Mucosa of rectum (tissue), 2 donors: Measurements from ENCODE around the gene TRAF3.

Experiments used
- H3K27ac ChIP-seq, 2 donors: one replicate each; pipeline ENCODE4 v1.7.0; 2013; ENCODE audit warnings: inconsistent platforms in 2 of 2, low read depth in 2 of 2, low read length in 2 of 2
- H3K27me3 ChIP-seq, 2 donors: one replicate each; pipeline ENCODE4 v1.7.0; 2013; ENCODE audit warnings: low read length in 2 of 2; ENCODE audit not compliant: control insufficient read depth in 2 of 2, insufficient read depth in 2 of 2
- H3K36me3 ChIP-seq, 2 donors: one replicate each; pipeline ENCODE4 v1.7.0; 2013; ENCODE audit warnings: low read length in 2 of 2; ENCODE audit not compliant: control insufficient read depth in 2 of 2, insufficient read depth in 2 of 2
- H3K4me1 ChIP-seq, 2 donors: one replicate each; pipeline ENCODE4 v1.7.0; 2013; ENCODE audit warnings: low read length in 2 of 2, mild to moderate bottlenecking in 1 of 2; ENCODE audit not compliant: control insufficient read depth in 2 of 2, insufficient read depth in 2 of 2
- H3K4me3 ChIP-seq, 2 donors: one replicate each; pipeline ENCODE4 v1.7.0; 2013; ENCODE audit warnings: low read length in 2 of 2
- H3K9ac ChIP-seq, 2 donors: one replicate each; pipeline ENCODE4 v1.7.0; 2013; ENCODE audit warnings: low read length in 2 of 2, low read depth in 1 of 2, mild to moderate bottlenecking in 1 of 2
- H3K9me3 ChIP-seq, 2 donors: one replicate each; pipeline ENCODE4 v1.7.0; 2013; ENCODE audit warnings: low read length in 2 of 2; ENCODE audit not compliant: control insufficient read depth in 2 of 2
- donor health status: healthy.
- donor health status: Normal muscosa, but diverticular disease.

Gene TRAF3

DNA sequence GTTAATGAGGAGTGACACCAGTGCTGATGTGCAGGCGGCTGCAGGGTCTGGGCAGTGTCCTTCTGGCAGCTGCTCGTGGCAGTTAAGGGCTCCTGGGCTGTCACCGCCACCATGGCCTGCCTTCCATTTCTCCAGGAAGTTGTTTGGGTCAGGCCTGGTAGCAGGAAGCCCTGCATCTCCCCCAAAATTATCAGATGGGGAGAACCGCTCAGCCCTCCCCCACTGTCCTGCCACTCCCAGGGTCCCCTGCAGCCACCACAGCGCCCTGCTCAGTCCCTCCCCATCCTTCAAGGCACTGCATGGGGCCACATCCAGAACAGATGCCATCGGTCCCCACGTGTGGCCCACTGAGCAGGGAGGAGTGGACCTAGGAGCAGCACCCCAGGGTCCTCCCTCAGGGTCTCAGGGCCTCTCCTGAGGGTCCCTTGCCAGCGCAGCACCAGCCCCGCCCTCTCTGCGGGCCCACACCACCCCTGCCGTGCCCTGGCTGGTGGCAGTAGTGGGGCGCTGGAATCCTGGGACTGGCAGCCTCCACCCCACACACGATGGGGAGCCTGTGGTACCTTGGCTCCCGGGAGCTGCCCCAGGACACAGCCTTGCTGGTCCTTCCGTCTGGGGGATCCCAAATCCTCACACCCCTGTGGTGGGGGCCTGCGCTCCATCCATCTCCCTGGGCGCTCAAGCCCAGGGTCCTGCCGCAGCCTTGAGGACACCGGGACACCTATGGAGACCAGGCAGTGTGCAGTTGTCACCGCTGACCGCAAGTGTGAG is 134.9 kb downstream of the TRAF3 start:
- H3K4me3 ChIP-seq: no peak overlapping the region
- no peak overlapping the region for H3K9ac ChIP-seq
- no peaks in the 10 kb centered on the region for H3K27me3 ChIP-seq
- no peaks in the 10 kb centered on the region for H3K4me1 ChIP-seq
- no peaks in the 10 kb centered on the region for H3K9me3 ChIP-seq
- peaks cover 5 to 9% of the 10 kb centered on the region in 2 donors for H3K36me3 ChIP-seq
- no peak overlapping the region for H3K27ac ChIP-seq

DNA sequence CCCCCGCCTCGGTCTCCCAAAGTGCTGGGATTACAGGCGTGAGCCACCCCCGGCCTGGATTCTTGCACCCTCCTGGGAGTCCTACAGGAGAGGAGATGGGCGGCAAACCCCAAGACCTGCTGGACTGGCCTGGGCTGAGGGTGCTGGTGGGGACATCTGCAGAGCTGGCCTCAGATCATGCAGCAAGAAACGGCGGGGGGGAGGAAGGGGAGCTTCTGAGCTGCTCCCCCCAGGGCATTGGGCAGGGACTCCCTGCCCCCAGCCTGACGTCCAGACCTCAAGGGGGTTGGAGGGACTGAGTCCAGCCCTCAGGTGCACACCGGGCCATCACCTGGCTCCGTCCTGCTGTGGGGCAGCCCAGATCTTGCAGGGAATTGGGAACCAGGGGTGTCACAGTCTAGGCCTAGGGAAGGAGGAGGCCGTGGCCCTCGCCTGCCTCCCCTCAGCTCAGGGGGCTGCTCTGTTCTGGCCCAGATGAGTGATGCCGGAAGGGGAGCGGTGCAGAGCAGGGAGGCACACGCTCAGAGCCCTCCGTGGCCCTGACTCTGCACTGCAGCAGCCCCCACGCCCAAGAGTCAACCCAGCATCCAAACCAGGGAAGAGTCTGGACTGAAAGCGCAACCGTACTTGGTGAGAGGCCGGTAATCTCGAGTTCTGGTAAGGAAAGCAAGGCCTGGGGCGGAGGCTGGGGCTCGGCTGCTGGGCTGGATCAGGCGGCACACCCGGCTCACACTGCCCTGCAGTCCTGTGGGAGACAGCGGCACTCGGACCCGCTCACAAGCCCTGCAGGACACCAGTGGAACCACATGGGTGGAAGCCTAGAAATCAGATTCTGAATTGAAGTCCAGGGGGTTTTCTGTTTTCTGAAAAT is 136.3 kb downstream of the TRAF3 start:
- H3K9ac ChIP-seq: no peak overlapping the region
- no peaks in the 10 kb centered on the region for H3K9me3 ChIP-seq
- H3K4me1 ChIP-seq: no peaks in the 10 kb centered on the region
- H3K4me3 ChIP-seq: no peak overlapping the region
- no peaks in the 10 kb centered on the region for H3K27me3 ChIP-seq
- peaks cover under 1 to 4% of the 10 kb centered on the region in 2 donors for H3K36me3 ChIP-seq
- no peak overlapping the region for H3K27ac ChIP-seq

DNA sequence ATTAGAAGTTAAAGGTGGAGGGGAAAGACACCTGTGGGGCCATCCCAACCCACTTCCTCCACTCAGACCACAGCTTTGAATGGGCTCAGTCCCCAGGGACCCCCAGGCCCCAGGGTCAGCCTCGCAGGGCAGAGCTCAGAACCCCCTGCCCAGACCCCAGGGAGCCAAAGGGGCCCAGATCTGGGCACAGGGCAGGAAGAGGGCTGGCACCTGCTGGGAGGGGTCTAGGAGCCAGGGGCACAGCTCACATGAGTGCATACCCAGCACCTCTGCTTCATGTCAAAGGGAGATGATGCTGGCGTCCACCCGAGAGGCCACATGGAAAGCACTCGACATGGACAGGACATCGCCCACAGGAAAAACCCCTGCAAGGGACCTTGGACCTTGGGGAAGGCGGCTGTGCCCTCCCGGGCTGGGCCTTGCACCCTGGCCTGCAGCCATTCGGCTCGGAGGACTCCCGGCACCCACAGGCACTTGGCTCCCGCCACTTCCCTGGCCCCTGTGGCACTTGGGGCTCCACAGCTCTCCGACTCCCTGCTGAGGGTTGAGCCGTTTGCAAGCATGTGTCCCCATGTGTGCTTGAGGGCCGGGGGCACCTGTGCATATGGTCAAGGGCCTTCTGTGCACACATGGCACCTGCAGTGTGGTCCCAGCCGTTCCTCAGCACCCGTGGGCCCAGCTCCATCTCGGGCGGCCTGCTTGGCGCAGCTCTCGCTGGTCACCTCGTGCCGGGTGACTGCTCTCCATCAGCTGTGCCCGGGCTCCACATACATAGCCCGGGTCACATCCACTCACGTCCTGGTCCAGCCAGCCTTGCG is 137.4 kb downstream of the TRAF3 start:
- no peak overlapping the region for H3K4me3 ChIP-seq
- H3K27me3 ChIP-seq: no peaks in the 10 kb centered on the region
- no peaks in the 10 kb centered on the region for H3K4me1 ChIP-seq
- H3K27ac ChIP-seq: no peak overlapping the region
- no peak overlapping the region for H3K9ac ChIP-seq
- no peaks in the 10 kb centered on the region for H3K9me3 ChIP-seq
- H3K36me3 ChIP-seq: no peaks in the 10 kb centered on the region

DNA sequence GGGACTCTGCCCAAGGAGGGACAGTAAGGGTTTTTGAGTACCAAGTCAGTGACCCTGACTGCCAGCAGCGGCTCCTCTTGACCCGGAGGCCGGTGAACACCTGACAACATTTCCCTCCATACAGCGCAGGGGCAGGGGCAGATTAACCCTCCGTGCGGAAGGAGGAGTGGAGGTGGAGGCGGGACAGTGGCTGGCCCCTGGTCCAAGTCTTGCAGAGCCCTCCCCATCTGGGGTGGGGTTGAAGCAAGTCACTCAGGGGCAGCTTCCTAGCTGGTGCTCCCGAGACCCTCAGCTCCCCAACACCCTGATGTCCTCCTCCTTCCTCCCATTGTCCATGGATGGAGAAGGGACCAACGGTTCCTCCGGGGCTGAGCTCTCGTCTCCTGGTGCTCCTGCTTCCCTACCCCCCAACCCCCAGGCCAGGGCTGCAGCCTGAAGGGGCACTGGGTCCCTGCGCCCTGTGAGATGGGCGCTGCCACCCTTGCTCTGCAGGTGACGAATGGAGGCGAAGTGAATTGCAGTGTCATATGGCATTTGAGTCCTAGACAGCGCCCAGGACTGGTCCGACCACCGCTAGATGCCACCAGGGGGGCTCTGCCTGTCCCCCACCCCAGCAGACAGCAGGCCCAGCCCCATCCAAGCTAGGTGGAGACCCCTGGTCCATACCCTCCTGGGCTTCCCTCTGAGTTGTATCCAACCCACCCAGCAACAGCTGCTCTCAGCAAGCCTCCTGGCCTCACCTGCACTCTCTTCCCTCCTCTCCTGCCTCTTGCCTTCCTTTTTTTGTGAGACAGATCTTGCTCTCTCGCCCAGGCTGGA is 138.3 kb downstream of the TRAF3 start:
- Histone ChIP-seq H3K36me3 (no peaks in the 10 kb centered on the region), H3K27me3 (no peaks in the 10 kb centered on the region), H3K4me1 (no peaks in the 10 kb centered on the region), H3K4me3 (no peak overlapping the region), H3K9me3 (no peaks in the 10 kb centered on the region), H3K9ac (no peak overlapping the region), H3K27ac (no peak overlapping the region)

DNA sequence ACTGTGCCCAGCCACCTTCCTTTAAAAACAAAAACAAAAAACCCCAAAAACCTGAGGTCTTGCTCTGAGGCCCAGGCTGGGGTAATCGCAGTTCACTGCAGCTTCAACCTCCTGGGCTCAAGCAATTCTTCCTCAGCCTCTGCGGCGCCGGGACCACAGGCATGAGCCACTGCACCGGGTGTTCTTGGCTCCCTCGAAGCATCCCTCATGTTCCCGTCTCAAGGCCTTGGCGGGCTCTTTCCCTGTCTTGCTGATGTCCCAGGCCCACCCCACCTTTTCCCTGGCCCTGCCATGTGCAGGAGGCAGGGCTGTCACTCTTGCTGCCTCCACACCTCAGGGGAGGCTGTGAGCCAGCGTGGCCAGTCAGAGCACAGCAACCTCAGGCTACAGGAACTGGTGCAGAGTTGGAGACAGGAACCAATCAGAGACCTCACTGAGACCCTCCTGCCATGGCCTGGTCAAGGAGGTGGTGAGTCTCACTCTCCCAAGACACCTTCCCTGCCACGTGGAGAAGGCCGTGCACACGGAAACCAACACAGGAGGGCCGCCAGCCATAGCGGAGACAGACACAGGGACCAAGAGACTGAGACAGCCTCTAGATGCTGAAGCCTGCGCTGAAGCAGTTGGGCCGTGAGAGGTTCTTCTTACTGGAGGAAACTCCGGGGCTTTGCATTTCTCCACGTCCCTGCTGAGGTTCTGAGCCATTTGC is 139.3 kb downstream of the TRAF3 start:
- H3K27ac ChIP-seq: peak overlapping the region in 1 of 2 donors; percentile 43
- H3K9me3 ChIP-seq: no peaks in the 10 kb centered on the region
- no peaks in the 10 kb centered on the region for H3K4me1 ChIP-seq
- H3K27me3 ChIP-seq: no peaks in the 10 kb centered on the region
- H3K36me3 ChIP-seq: no peaks in the 10 kb centered on the region
- H3K9ac ChIP-seq: no peak overlapping the region
- no peak overlapping the region for H3K4me3 ChIP-seq

DNA sequence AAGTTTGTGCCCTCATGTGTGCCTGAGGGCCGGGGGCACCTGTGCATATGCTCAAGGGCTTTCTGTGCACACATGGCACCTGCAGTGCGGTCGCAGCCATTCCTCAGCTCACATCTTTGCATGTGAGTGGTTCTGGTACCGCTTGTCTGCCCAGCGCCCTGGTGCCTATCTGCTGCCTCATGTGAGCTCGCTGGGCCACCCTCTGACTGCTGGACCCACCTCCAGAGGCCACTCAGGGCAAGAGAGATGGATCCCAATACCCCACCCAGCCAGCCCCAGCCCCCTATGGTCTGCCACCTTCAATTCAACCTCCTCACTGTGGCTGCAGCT is 139.8 kb downstream of the TRAF3 start:
- Histone ChIP-seq H3K36me3 (no peaks in the 10 kb centered on the region), H3K9me3 (no peaks in the 10 kb centered on the region), H3K27me3 (no peaks in the 10 kb centered on the region), H3K4me1 (peaks cover 1 to 2% of the 10 kb centered on the region in 2 donors), H3K9ac (no peak overlapping the region), H3K4me3 (no peak overlapping the region), H3K27ac (no peak overlapping the region)

DNA sequence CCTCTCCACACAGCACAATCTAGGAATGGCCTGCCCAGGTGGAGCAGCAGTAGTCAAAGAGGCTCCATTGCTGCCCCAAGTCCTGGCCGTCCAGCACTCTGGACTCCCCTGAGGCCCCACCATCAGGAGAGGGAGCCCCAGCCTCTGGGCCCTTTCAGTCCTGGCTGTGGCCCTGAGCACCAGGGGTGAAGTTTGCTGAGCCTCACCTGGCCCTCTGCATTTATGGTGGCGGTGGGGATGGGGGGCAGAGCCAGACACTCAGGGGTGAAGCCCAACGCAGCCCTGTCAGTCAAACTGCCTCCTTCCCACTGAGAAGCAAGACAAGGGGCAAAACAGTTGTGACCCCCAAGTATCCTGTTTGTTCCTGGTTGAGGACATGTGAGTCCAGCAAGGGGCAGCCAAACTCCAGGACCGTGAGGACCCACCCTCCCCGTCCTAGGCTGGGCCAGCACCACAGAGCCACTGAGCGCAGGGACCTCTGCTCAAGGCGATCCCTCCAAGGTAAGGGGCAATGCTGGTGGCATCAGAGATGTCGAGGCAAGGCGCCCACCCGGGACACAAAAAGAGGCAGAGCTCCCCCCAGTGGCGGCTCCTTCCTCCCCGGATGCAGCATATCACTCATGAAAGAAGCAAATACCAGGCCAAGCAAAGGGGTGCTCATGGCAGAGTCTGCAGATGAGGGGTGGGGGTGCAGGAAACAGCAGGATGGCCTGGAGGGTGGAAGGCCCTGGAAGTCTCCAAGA is 140.4 kb downstream of the TRAF3 start:
- no peak overlapping the region for H3K27ac ChIP-seq
- H3K27me3 ChIP-seq: no peaks in the 10 kb centered on the region

DNA sequence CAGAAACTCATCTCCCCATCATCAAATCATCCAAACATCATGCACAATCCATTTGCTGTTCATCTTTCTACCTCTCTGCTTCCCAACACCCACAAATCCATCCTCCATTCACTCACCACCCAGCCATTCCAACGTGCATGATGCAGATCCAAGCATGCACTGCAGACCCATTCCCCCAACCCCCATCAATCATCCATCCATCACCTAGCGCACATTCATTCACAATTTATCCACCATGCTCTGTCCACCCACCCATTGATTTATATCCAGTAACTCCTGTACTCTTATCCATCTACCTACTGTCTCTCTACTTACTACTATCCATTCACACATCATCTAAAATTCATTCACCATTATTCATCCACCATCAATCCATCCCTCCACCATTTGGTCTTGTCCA is 141.2 kb downstream of the TRAF3 start:
- no peaks in the 10 kb centered on the region for H3K36me3 ChIP-seq
- no peak overlapping the region for H3K4me3 ChIP-seq
- no peak overlapping the region for H3K27ac ChIP-seq
- H3K9ac ChIP-seq: no peak overlapping the region
- no peaks in the 10 kb centered on the region for H3K9me3 ChIP-seq
- H3K4me1 ChIP-seq: peaks cover 9 to 15% of the 10 kb centered on the region in 2 donors
- peaks cover 0 to 5% of the 10 kb centered on the region in 2 donors for H3K27me3 ChIP-seq

More for the DNA sequence above, 140.4 kb downstream of the TRAF3 start:
- no peak overlapping the region for H3K9ac ChIP-seq
- H3K4me1 ChIP-seq: peaks cover 4 to 8% of the 10 kb centered on the region in 2 donors
- no peaks in the 10 kb centered on the region for H3K9me3 ChIP-seq
- no peak overlapping the region for H3K4me3 ChIP-seq
- no peaks in the 10 kb centered on the region for H3K36me3 ChIP-seq
